H9 (cell line): Measurements from ENCODE around the gene MYO10. TPM values are rescaled to one million over a fixed set of nuclear protein-coding genes. Genes with fewer than 3 reads are reported as not detected.

Experiments
- DNase-seq: peaks from one replicate; pipeline ENCODE4 v3.0.0-alpha.2; 2017
- H2AFZ ChIP-seq: one replicate; pipeline ENCODE4 v1.6.1; 2013; ENCODE audit warnings: mild to moderate bottlenecking, low read length, control low read depth, moderate library complexity
- H2AK5ac ChIP-seq: 2 replicates; pipeline ENCODE4 v1.6.1; 2013; ENCODE audit warnings: low read length, control low read depth, mixed read lengths; ENCODE audit not compliant: insufficient read length
- H2BK120ac ChIP-seq: one replicate; pipeline ENCODE4 v1.6.1; 2013; ENCODE audit warnings: low read depth, mild to moderate bottlenecking, low read length, control low read depth, inconsistent platforms; ENCODE audit not compliant: poor library complexity, severe bottlenecking
- H2BK12ac ChIP-seq: 2 replicates; pipeline ENCODE4 v1.6.1; 2013; ENCODE audit warnings: low read length, control low read depth, mixed read lengths, low read depth; ENCODE audit not compliant: insufficient read length
- H2BK15ac ChIP-seq: 2 replicates; pipeline ENCODE4 v1.6.1; 2013; ENCODE audit warnings: low read depth, low read length, control low read depth
- H2BK20ac ChIP-seq: one replicate; pipeline ENCODE4 v1.6.1; 2013; ENCODE audit warnings: low read depth, mild to moderate bottlenecking, low read length, control low read depth, inconsistent platforms; ENCODE audit not compliant: poor library complexity, severe bottlenecking
- H2BK5ac ChIP-seq: 2 replicates; pipeline ENCODE4 v1.6.1; 2013; ENCODE audit warnings: low read length, control low read depth, mixed read lengths; ENCODE audit not compliant: insufficient read length
- H3K14ac ChIP-seq: 2 replicates; pipeline ENCODE4 v1.6.1; 2013; ENCODE audit warnings: low read length, control low read depth; ENCODE audit not compliant: insufficient read depth
- H3K18ac ChIP-seq: 2 replicates; pipeline ENCODE4 v1.6.1; 2013; ENCODE audit warnings: low read depth, mild to moderate bottlenecking, mixed read lengths, low read length, control low read depth; ENCODE audit not compliant: insufficient read length
- H3K23ac ChIP-seq: 2 replicates; pipeline ENCODE4 v1.6.1; 2013; ENCODE audit warnings: low read length, control low read depth, mixed read lengths, low read depth; ENCODE audit not compliant: insufficient read length
- H3K23me2 ChIP-seq: 2 replicates; pipeline ENCODE4 v1.6.1; 2013; ENCODE audit warnings: low read depth, mild to moderate bottlenecking, mixed read lengths, low read length, control low read depth; ENCODE audit not compliant: insufficient read length, poor library complexity, severe bottlenecking
- H3K27ac ChIP-seq: 2 replicates; pipeline ENCODE4 v1.5.1; 2013; ENCODE audit warnings: low read length, control low read depth, mixed read lengths, low read depth; ENCODE audit not compliant: insufficient read length
- H3K27me3 ChIP-seq: 2 replicates; pipeline ENCODE4 v1.6.1; 2013; ENCODE audit warnings: low read length, control low read depth, inconsistent platforms; ENCODE audit not compliant: insufficient read depth
- H3K4ac ChIP-seq: 2 replicates; pipeline ENCODE4 v1.6.1; 2013; ENCODE audit warnings: low read depth, mild to moderate bottlenecking, control low read depth, inconsistent platforms, low read length, moderate library complexity
- H3K4me1 ChIP-seq: 2 replicates; pipeline ENCODE4 v1.6.1; 2013; ENCODE audit warnings: low read length, control low read depth, inconsistent platforms; ENCODE audit not compliant: insufficient read depth
- H3K4me2 ChIP-seq: 2 replicates; pipeline ENCODE4 v1.6.1; 2013; ENCODE audit warnings: low read length, control low read depth, mixed read lengths; ENCODE audit not compliant: insufficient read length, insufficient read depth
- H3K56ac ChIP-seq: 2 replicates; pipeline ENCODE4 v1.6.1; 2013; ENCODE audit warnings: low read depth, mild to moderate bottlenecking, mixed read lengths, low read length, control low read depth; ENCODE audit not compliant: insufficient read length
- H3K79me1 ChIP-seq: 2 replicates; pipeline ENCODE4 v1.6.1; 2013; ENCODE audit warnings: low read depth, mild to moderate bottlenecking, moderate library complexity, low read length, control low read depth, inconsistent platforms; ENCODE audit not compliant: insufficient read depth, poor library complexity, severe bottlenecking
- H3K79me2 ChIP-seq: 2 replicates; pipeline ENCODE4 v1.6.1; 2013; ENCODE audit warnings: low read length, control low read depth, inconsistent platforms; ENCODE audit not compliant: insufficient read depth
- H3K9ac ChIP-seq: 2 replicates; pipeline ENCODE4 v1.6.1; 2013; ENCODE audit warnings: low read length, control low read depth, mixed read lengths; ENCODE audit not compliant: insufficient read length; ENCODE audit errors: extremely low read depth
- H3K9me3 ChIP-seq: one replicate; pipeline ENCODE4 v1.6.1; 2013; ENCODE audit warnings: low read depth, low read length, inconsistent platforms; ENCODE audit not compliant: control insufficient read depth
- H3T11ph ChIP-seq: one replicate; pipeline ENCODE4 v1.6.1; 2013; ENCODE audit warnings: mild to moderate bottlenecking, low read length, control low read depth, inconsistent platforms
- H4K20me1 ChIP-seq: one replicate; pipeline ENCODE4 v1.6.1; 2013; ENCODE audit not compliant: control insufficient read depth, insufficient read length, insufficient read depth
- H4K5ac ChIP-seq: 2 replicates; pipeline ENCODE4 v1.6.1; 2013; ENCODE audit warnings: low read depth, mild to moderate bottlenecking, mixed read lengths, low read length, control low read depth; ENCODE audit not compliant: insufficient read length
- H4K8ac ChIP-seq: replicated peaks from 2 replicates; pipeline ENCODE4 v1.6.1; 2013; ENCODE audit warnings: low read length, control low read depth, mixed read lengths, low read depth; ENCODE audit not compliant: insufficient read length
- H4K91ac ChIP-seq: 2 replicates; pipeline ENCODE4 v1.6.1; 2013; ENCODE audit warnings: low read depth, mild to moderate bottlenecking, moderate library complexity, mixed read lengths, low read length, control low read depth; ENCODE audit not compliant: insufficient read length
- H3K27ac Mint-ChIP-seq, 3 experiments: 2 replicates in 2 of 3; 3 replicates in 1 of 3; pipeline ENCODE4 v1.8.0; 2020 to 2021; ENCODE audit warnings: mixed read lengths in 3 of 3, mild to moderate bottlenecking in 1 of 3, moderate library complexity in 1 of 3
- H3K27me3 Mint-ChIP-seq: 2 replicates; pipeline ENCODE4 v1.8.0; 2021; ENCODE audit warnings: low read depth, mild to moderate bottlenecking, moderate library complexity, mixed read lengths
- H3K36me3 Mint-ChIP-seq, 3 experiments: 2 replicates in 2 of 3; 3 replicates in 1 of 3; pipeline ENCODE4 v1.8.0; 2020 to 2021; ENCODE audit warnings: low read depth in 3 of 3, mixed read lengths in 3 of 3; ENCODE audit not compliant: insufficient read depth in 1 of 3
- H3K4me1 Mint-ChIP-seq, 2 experiments: 2 replicates each; pipeline ENCODE4 v1.8.0; 2020; ENCODE audit warnings: mixed read lengths in 2 of 2
- H3K4me3 Mint-ChIP-seq, 2 experiments: 2 replicates in 1 of 2; 3 replicates in 1 of 2; pipeline ENCODE4 v1.8.0; 2020 to 2021; ENCODE audit warnings: mild to moderate bottlenecking in 2 of 2, mixed read lengths in 2 of 2, moderate library complexity in 1 of 2
- H3K9me3 Mint-ChIP-seq, 2 experiments: 2 replicates in 1 of 2; 3 replicates in 1 of 2; pipeline ENCODE4 v1.8.0; 2020; ENCODE audit warnings: mild to moderate bottlenecking in 2 of 2, mixed read lengths in 2 of 2, moderate library complexity in 1 of 2
- CTCF ChIP-seq: fragments of 200-600 bp; sonication (generic); conservative IDR thresholded peaks from 3 replicates; pipeline ENCODE4 v1.8.0; 2021; ENCODE audit warnings: antibody characterized with exemption, mild to moderate bottlenecking
- WGBS: extraction: QIAGEN DNeasy Blood & Tissue Kit; methylation state at CpG from one replicate; pipeline ENCODE4 v1.1.7; 2013; ENCODE audit warnings: missing lambda C conversion rate, low lambda C conversion rate, mixed read lengths; ENCODE audit not compliant: insufficient read length; ENCODE audit errors: extremely low coverage; 5-methylcytosine and 5-hydroxymethylcytosine counted together
- total RNA-seq: library from RNA; stranded (reverse); gene quantifications from 2 replicates; pipeline ENCODE4 v1.2.1, GENCODE V29; 2021

Gene MYO10
- total RNA-seq, 1 experiment from 2014 or later, result 127 TPM

- H2BK15ac ChIP-seq, result no peak overlapping the region
- no peak overlapping the region for H3K27ac ChIP-seq
- H4K5ac ChIP-seq, result no peak overlapping the region
- H2BK12ac ChIP-seq, result no peak overlapping the region
- H3K4me1 ChIP-seq, result no peaks in the 10 kb centered on the region
- H3K9ac ChIP-seq, result no peak overlapping the region
- no peak overlapping the region for H3T11ph ChIP-seq
- H3K18ac ChIP-seq, result no peak overlapping the region
- H4K8ac ChIP-seq, result no peak overlapping the region
- Mint-ChIP-seq H3K36me3 (peaks cover 58 to 96% (median 89%) of the 10 kb centered on the region in 3 experiments), H3K27me3 (no peaks in the 10 kb centered on the region; the same call in 1 of the 2 replicates), H3K4me1 (no peaks in the 10 kb centered on the region), H3K27ac (no peak overlapping the region), H3K4me3 (no peak overlapping the region), H3K9me3 (no peaks in the 10 kb centered on the region)
- H3K79me2 ChIP-seq, result no peaks in the 10 kb centered on the region
- no peak overlapping the region for H2AFZ ChIP-seq
- no peak overlapping the region for H3K56ac ChIP-seq
- no peak overlapping the region for H3K14ac ChIP-seq
- no peak overlapping the region for H3K4ac ChIP-seq
- no peak overlapping the region for H2BK20ac ChIP-seq
- WGBS, result no CpG with 5 or more reads among the region's 14 CpGs
- H4K91ac ChIP-seq, result no peak overlapping the region
- H2BK120ac ChIP-seq, result no peak overlapping the region
- no peaks in the 10 kb centered on the region for H3K79me1 ChIP-seq
- TF ChIP-seq CTCF, result peak; percentile 57
- DNase-seq, result peak; percentile 55
- H3K4me2 ChIP-seq, result no peak overlapping the region
- H4K20me1 ChIP-seq, result peaks cover 2% of the 10 kb centered on the region
- H3K9me3 ChIP-seq, result no peaks in the 10 kb centered on the region
- no peaks in the 10 kb centered on the region for H3K27me3 ChIP-seq
- H3K23ac ChIP-seq, result no peak overlapping the region
- H2AK5ac ChIP-seq, result no peak overlapping the region
- no peak overlapping the region for H2BK5ac ChIP-seq
- H3K23me2 ChIP-seq, result no peaks in the 10 kb centered on the region
Observed at GRCh38 chr5:16679863-16680262, 256.2 kb downstream of the MYO10 start.
